Astrocyte (in vitro differentiated cells and primary cell): ENCODE data around the gene NEUROD1.

ENCODE experiments used
- CTCF ChIP-seq: IDR thresholded peaks from 2 replicates; pipeline ENCODE4 v1.5.1; 2011; ENCODE audit warnings: low read depth, mild to moderate bottlenecking, inconsistent platforms, low read length, moderate library complexity; ENCODE audit not compliant: insufficient read depth
- EZH2 ChIP-seq: IDR thresholded peaks from 2 replicates; pipeline ENCODE4 v1.6.1; 2012; ENCODE audit warnings: mild to moderate bottlenecking, low read length, inconsistent platforms; ENCODE audit not compliant: insufficient read depth

- TF ChIP-seq EZH2 (no peak), CTCF (no peak)
These were observed 33.8 kb downstream of the NEUROD1 start for GRCh38 chr2:181646415-181646987.
